DND-41 (cell line): ENCODE measurements around the gene CDC45.

Source experiments
- ATAC-seq: fragments of 200-7000 bp; cut with Tn5 transposase; 3 replicates; pipeline ENCODE4 v1.9.1; 2021; ENCODE audit warnings: low read depth; ENCODE audit not compliant: insufficient read depth
- DNase-seq: peaks from one replicate; pipeline ENCODE4 v3.0.0-alpha.2; 2020
- H2AFZ ChIP-seq: 2 replicates; pipeline ENCODE4 v1.6.0; 2012; ENCODE audit warnings: low read depth, low read length
- H3K27ac ChIP-seq: 2 replicates; pipeline ENCODE4 v1.5.1; 2012; ENCODE audit warnings: low read length, inconsistent platforms
- H3K27me3 ChIP-seq: fragments of 200-600 bp; sonication (generic); 2 replicates; pipeline ENCODE4 v1.6.0; 2012; ENCODE audit warnings: low read length, mild to moderate bottlenecking, inconsistent platforms; ENCODE audit not compliant: insufficient read depth, poor library complexity
- H3K36me3 ChIP-seq: 2 replicates; pipeline ENCODE4 v1.5.1; 2012; ENCODE audit warnings: low read length, inconsistent platforms; ENCODE audit not compliant: insufficient read depth
- H3K4me1 ChIP-seq: 2 replicates; pipeline ENCODE4 v1.5.1; 2012; ENCODE audit warnings: mild to moderate bottlenecking, low read length; ENCODE audit not compliant: insufficient read depth
- H3K4me2 ChIP-seq: 2 replicates; pipeline ENCODE4 v1.6.0; 2012; ENCODE audit warnings: mild to moderate bottlenecking, moderate library complexity, low read length, inconsistent platforms; ENCODE audit not compliant: insufficient read depth
- H3K4me3 ChIP-seq, 2 experiments: fragments of 200-600 bp in 1 of 2; shearing (Covaris generic) in 1 of 2; 2 replicates each; pipeline ENCODE4 v1.5.1; 2012 to 2016; ENCODE audit warnings: inconsistent platforms in 2 of 2, low read length in 2 of 2, mild to moderate bottlenecking in 2 of 2, low read depth in 1 of 2, moderate library complexity in 1 of 2
- H3K79me2 ChIP-seq: 2 replicates; pipeline ENCODE4 v1.6.0; 2012; ENCODE audit warnings: low read length, inconsistent platforms; ENCODE audit not compliant: insufficient read depth
- H3K9ac ChIP-seq: 2 replicates; pipeline ENCODE4 v1.6.0; 2012; ENCODE audit warnings: low read depth, mild to moderate bottlenecking, inconsistent platforms, low read length, moderate library complexity
- H3K9me3 ChIP-seq: 2 replicates; pipeline ENCODE4 v1.5.1; 2012; ENCODE audit warnings: low read length, moderate library complexity, mild to moderate bottlenecking, inconsistent platforms; ENCODE audit not compliant: insufficient read depth, severe bottlenecking
- H4K20me1 ChIP-seq: 2 replicates; pipeline ENCODE4 v1.6.0; 2012; ENCODE audit warnings: low read length; ENCODE audit not compliant: insufficient read depth
- EZH2 ChIP-seq: IDR thresholded peaks from 3 replicates; pipeline ENCODE4 v1.6.1; 2012; ENCODE audit warnings: borderline replicate concordance, low read depth, mild to moderate bottlenecking, moderate library complexity, low read length, inconsistent platforms; ENCODE audit not compliant: severe bottlenecking
- TF ChIP-seq, protein P1 (sequence below): IDR thresholded peaks from 2 replicates; pipeline ENCODE4 v1.5.1; 2012; ENCODE audit warnings: borderline replicate concordance, low read length, moderate library complexity, mild to moderate bottlenecking; ENCODE audit not compliant: poor library complexity, severe bottlenecking; ENCODE audit errors: extremely low read depth

The CDC45 gene

DNA sequence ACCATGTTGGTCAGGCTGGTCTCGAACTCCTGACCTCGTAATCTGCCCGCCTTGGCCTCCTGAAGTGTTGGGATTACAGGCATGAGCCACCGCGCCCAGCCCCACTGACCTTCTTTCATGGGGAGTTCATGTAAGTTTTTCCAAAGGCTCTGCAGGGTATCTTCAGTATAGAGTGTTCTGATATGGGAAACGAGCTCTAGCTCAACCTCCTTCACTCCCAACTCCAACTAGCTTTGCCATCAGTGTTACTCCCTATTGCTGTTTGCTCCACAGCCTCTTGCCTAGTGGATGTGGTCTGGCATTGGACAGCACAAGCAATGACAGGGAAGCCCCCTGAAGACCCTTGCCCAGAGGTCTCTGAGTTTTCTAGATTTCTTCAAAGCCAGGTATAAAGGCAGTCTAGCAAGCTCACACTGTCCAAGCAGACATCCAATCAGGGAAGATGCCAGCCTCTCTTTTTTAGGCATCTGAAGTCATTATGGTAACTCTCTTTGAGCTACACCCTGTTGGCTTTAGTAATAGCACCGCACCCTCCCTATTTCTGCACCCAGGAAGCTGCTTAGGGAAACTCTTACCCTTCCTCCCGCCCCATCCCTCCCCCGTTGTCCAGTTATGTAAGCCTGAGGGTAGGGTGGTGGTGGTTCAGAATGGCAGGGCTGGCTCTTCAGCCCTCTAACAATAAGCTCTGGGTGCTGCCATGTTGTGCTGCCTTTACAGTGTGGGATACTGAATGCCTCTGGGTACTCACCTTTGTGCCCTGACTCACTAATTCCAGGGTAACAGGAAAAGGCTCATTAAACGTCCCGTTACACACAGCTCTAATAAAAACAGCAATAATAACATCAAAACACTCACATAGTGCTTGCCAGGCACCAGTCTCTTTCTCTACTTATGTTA lies 85.9 kb downstream of the CDC45 start:
- no peaks in the 10 kb centered on the region for H3K79me2 ChIP-seq
- TF ChIP-seq EZH2, result no peak
- TF ChIP-seq, protein P1, sequence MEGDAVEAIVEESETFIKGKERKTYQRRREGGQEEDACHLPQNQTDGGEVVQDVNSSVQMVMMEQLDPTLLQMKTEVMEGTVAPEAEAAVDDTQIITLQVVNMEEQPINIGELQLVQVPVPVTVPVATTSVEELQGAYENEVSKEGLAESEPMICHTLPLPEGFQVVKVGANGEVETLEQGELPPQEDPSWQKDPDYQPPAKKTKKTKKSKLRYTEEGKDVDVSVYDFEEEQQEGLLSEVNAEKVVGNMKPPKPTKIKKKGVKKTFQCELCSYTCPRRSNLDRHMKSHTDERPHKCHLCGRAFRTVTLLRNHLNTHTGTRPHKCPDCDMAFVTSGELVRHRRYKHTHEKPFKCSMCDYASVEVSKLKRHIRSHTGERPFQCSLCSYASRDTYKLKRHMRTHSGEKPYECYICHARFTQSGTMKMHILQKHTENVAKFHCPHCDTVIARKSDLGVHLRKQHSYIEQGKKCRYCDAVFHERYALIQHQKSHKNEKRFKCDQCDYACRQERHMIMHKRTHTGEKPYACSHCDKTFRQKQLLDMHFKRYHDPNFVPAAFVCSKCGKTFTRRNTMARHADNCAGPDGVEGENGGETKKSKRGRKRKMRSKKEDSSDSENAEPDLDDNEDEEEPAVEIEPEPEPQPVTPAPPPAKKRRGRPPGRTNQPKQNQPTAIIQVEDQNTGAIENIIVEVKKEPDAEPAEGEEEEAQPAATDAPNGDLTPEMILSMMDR, result no peak
- no peaks in the 10 kb centered on the region for H3K36me3 ChIP-seq
- no peak overlapping the region for H3K4me3 ChIP-seq
- no peak overlapping the region for H3K27ac ChIP-seq
- no peaks in the 10 kb centered on the region for H3K9me3 ChIP-seq
- no peaks in the 10 kb centered on the region for H3K27me3 ChIP-seq
- H3K9ac ChIP-seq, result no peak overlapping the region
- H2AFZ ChIP-seq, result no peak overlapping the region
- no peaks in the 10 kb centered on the region for H4K20me1 ChIP-seq
- ATAC-seq (no peak), DNase-seq (no peak)
- H3K4me2 ChIP-seq, result no peak overlapping the region
- no peaks in the 10 kb centered on the region for H3K4me1 ChIP-seq

DNA sequence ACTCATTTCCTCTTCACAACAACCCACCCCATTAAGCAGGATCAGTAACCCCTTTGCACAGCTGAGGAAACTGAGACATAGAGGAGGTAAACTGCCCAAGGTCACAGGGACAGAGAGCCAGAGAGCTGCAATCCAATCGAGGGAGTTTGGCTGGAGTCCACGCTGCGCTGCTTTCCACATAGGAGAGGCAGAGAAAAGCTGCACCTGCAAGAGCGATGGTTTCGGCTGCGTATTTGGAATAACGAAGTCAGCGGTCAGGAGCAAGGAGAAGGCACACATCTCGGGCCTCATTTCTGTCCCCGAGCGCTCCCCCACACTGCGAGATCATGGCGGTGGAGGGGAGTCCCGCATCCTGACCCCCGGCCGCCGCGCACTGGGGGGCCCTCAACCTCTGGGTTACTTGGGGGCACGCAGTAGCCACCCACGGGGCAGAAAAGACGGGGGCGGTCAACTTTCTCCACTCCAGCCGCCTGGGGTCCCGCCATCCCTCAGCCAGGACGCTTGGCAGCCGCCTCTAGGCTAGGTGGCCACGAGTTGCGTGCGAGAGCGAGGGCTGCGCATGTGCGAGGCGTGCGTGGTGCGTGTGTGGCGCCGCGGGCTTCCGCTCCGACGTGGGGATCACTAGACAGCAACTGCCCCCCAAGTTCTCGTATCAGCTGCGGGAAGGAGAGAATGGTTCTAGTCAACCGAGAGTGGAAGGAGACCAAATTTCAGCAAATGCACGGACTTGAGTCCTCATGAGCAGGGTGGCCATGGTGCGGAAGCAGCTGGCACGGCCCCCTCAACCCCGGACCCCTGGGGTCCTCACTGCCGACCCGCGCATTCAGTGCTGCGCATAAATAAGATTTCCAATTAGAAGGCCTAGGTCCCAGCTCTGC lies 86.8 kb downstream of the CDC45 start:
- ATAC-seq (no peak), DNase-seq (no peak)
- Histone ChIP-seq H3K9ac (no peak overlapping the region), H3K79me2 (no peaks in the 10 kb centered on the region), H3K27me3 (no peaks in the 10 kb centered on the region), H3K4me2 (no peak overlapping the region), H3K9me3 (no peaks in the 10 kb centered on the region), H3K36me3 (no peaks in the 10 kb centered on the region), H3K4me1 (no peaks in the 10 kb centered on the region), H3K27ac (no peak overlapping the region), H3K4me3 (no peak overlapping the region), H4K20me1 (no peaks in the 10 kb centered on the region), H2AFZ (no peak overlapping the region)
- TF ChIP-seq, protein P1, result no peak
- TF ChIP-seq EZH2, result no peak

DNA sequence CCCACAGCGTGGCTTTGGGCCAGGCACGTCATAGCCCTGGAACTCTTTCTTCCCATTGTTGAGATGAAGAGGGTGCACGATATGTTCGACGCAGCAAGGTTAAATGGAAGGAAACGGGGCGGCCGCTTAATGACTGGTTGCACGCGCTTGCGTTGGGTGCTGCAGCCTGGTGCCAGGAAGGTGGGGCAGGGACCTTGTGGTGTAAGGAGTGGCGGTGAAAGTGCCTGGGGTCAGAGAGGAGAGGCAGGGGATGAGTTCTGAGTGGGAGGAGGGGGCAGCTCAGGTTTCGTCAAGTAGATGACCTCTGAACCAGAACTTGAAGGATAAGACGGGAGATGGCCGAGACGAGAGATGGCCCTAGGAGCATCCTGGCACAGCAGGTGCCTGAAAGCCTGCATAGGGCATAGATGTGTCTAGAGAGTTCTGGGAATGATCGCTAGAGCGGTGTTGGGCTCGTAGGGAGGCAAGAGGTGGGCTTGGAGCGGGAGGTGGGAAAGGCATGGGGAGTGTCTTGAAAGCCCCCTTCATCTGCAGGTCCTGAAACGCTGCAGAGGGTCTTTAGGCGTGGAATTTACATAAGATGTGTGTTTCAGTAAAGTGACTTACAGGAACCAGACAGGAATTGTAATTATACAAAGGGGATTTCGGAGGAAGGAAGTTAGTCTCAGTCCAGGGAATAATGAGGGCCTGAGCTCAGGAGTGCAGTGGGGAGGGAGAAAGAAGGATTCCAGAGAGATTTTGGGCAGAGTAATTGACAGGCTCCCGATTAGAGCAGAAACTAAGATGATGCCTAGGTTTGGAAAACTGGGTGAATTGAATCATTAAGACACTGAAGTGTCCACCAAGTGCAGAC lies 87.7 kb downstream of the CDC45 start:
- Histone ChIP-seq H3K27ac (no peak overlapping the region), H3K9ac (no peak overlapping the region), H3K4me1 (no peaks in the 10 kb centered on the region), H3K27me3 (no peaks in the 10 kb centered on the region), H2AFZ (no peak overlapping the region), H3K79me2 (no peaks in the 10 kb centered on the region), H3K36me3 (no peaks in the 10 kb centered on the region), H3K4me2 (no peak overlapping the region), H4K20me1 (no peaks in the 10 kb centered on the region), H3K4me3 (no peak overlapping the region), H3K9me3 (no peaks in the 10 kb centered on the region)
- ATAC-seq, result no peak
- TF ChIP-seq, protein P1, result no peak
- no peak for DNase-seq
